ENCODE data around the gene RAPGEF1. TPM values are rescaled to one million over a fixed set of nuclear protein-coding genes. Genes with fewer than 3 reads are reported as not detected.

The RAPGEF1 gene
- total and polyA plus RNA-seq, 2 donors (not counting 3 experiments of a cell fraction or from before 2014, with no cell fraction given), result 50.0 to 124 TPM

GRCh38 chr9:131714821-131715220 is 25.1 kb downstream of the RAPGEF1 start:
- no peaks in the 10 kb centered on the region for H3K27me3 ChIP-seq (ENCODE audit: control insufficient read depth in 2 of 2, insufficient read depth in 2 of 2, low read length in 2 of 2)
- no peaks in the 10 kb centered on the region for H4K20me1 ChIP-seq (replicated peaks; ENCODE audit: control insufficient read depth, extremely low read depth, insufficient read depth, low read length)
- peaks cover 44% of the 10 kb centered on the region for H3K4me1 ChIP-seq (ENCODE audit: control insufficient read depth, extremely low read depth, insufficient read depth, low read length)
- peaks cover 78% of the 10 kb centered on the region for H3K79me2 ChIP-seq (ENCODE audit: control insufficient read depth, insufficient read depth, low read length)
- ChIA-PET POLR2A (interaction anchor here (0.7 to 1.8 kb wide), 7 partner anchors 10 to 93 kb away, joined by 3 to 8 read pairs (median 4); no protein-coding TSS in a partner anchor), CTCF (interaction anchor here (0.9 to 3.1 kb wide), 14 partner anchors 8 to 123 kb away, joined by 3 to 20 read pairs (median 7); partner anchors contain the start of gene RAPGEF1)
- H3K9me3 ChIP-seq (replicated peaks; ENCODE audit: control insufficient read depth, insufficient read depth, low read length), result no peaks in the 10 kb centered on the region
- H2AFZ ChIP-seq (ENCODE audit: low read depth, low read length), result no peak overlapping the region
- dilution Hi-C loops (cut with MboI; ENCODE audit: extremely low pct_ligation_motif_present, low sequenced_read_pairs), result no loop called here
- H3K36me3 ChIP-seq (ENCODE audit: control insufficient read depth in 2 of 2, extremely low read depth in 1 of 2, insufficient read depth in 2 of 2, low read length in 2 of 2), result no peaks in the 10 kb centered on the region
- H3K27ac ChIP-seq (ENCODE audit: insufficient read depth, low read depth, low read length), result peak overlapping the region; percentile 94
- intact Hi-C loops (cut with micrococcal nuclease), result loop anchor here (1.0 kb wide), 6 partner anchors 18 to 124 kb away; no protein-coding TSS in a partner anchor
- peak; percentile 57 for DNase-seq (ENCODE audit: low read depth, low spot score)
- H3K9me1 ChIP-seq (replicated peaks; ENCODE audit: control insufficient read depth, extremely low read depth, insufficient read depth, low read length), result no peaks in the 10 kb centered on the region
- peak overlapping the region; percentile 84 for H3K9ac ChIP-seq (replicated peaks; ENCODE audit: extremely low read depth, insufficient read depth, low read length)
- FAIRE-seq, result no peak
- no peak overlapping the region for H3K4me2 ChIP-seq (ENCODE audit: insufficient read depth, low read length)
- BruUV-seq (replicated peaks), result TSS peak; percentile 91
- TF ChIP-seq JUN (IDR thresholded peaks at IDR 0.05; ENCODE audit: borderline replicate concordance, insufficient read depth, insufficient read length, low read depth), result no peak
- TF ChIP-seq, protein P1, sequence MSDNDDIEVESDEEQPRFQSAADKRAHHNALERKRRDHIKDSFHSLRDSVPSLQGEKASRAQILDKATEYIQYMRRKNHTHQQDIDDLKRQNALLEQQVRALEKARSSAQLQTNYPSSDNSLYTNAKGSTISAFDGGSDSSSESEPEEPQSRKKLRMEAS (IDR thresholded peaks at IDR 0.05; ENCODE audit: insufficient read depth, insufficient read length), result peak; percentile 61
- TF ChIP-seq, protein P2, sequence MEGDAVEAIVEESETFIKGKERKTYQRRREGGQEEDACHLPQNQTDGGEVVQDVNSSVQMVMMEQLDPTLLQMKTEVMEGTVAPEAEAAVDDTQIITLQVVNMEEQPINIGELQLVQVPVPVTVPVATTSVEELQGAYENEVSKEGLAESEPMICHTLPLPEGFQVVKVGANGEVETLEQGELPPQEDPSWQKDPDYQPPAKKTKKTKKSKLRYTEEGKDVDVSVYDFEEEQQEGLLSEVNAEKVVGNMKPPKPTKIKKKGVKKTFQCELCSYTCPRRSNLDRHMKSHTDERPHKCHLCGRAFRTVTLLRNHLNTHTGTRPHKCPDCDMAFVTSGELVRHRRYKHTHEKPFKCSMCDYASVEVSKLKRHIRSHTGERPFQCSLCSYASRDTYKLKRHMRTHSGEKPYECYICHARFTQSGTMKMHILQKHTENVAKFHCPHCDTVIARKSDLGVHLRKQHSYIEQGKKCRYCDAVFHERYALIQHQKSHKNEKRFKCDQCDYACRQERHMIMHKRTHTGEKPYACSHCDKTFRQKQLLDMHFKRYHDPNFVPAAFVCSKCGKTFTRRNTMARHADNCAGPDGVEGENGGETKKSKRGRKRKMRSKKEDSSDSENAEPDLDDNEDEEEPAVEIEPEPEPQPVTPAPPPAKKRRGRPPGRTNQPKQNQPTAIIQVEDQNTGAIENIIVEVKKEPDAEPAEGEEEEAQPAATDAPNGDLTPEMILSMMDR (IDR thresholded peaks at IDR 0.05; ENCODE audit: extremely low read depth in 1 of 2, insufficient read depth in 1 of 2, low read depth in 1 of 2, low read length in 2 of 2), result no peak
- H3K4me3 ChIP-seq (replicated peaks in 1 of 3; ENCODE audit: insufficient read depth in 1 of 3, low read depth in 1 of 3, low read length in 3 of 3), result no peak overlapping the region

- Histone ChIP-seq H3K36me3 (ENCODE audit: control insufficient read depth in 2 of 2, extremely low read depth in 1 of 2, insufficient read depth in 2 of 2, low read length in 2 of 2) (no peaks in the 10 kb centered on the region), H3K4me3 (replicated peaks in 1 of 3; ENCODE audit: insufficient read depth in 1 of 3, low read depth in 1 of 3, low read length in 3 of 3) (peak overlapping the region in 1 of 3 experiments; percentile 6), H3K79me2 (ENCODE audit: control insufficient read depth, insufficient read depth, low read length) (peaks cover 79% of the 10 kb centered on the region), H3K27ac (ENCODE audit: insufficient read depth, low read depth, low read length) (peak overlapping the region; percentile 94), H3K27me3 (ENCODE audit: control insufficient read depth in 2 of 2, insufficient read depth in 2 of 2, low read length in 2 of 2) (no peaks in the 10 kb centered on the region), H2AFZ (ENCODE audit: low read depth, low read length) (no peak overlapping the region), H3K9me1 (replicated peaks; ENCODE audit: control insufficient read depth, extremely low read depth, insufficient read depth, low read length) (no peaks in the 10 kb centered on the region), H3K9me3 (replicated peaks; ENCODE audit: control insufficient read depth, insufficient read depth, low read length) (no peaks in the 10 kb centered on the region), H4K20me1 (replicated peaks; ENCODE audit: control insufficient read depth, extremely low read depth, insufficient read depth, low read length) (no peaks in the 10 kb centered on the region), H3K4me2 (ENCODE audit: insufficient read depth, low read length) (peak overlapping the region; percentile 52), H3K4me1 (ENCODE audit: control insufficient read depth, extremely low read depth, insufficient read depth, low read length) (peaks cover 51% of the 10 kb centered on the region), H3K9ac (replicated peaks; ENCODE audit: extremely low read depth, insufficient read depth, low read length) (peak overlapping the region; percentile 84)
- dilution Hi-C loops (cut with MboI; ENCODE audit: extremely low pct_ligation_motif_present, low sequenced_read_pairs) (no loop called here), intact Hi-C loops (cut with micrococcal nuclease) (loop anchor here (1.0 kb wide), 6 partner anchors 19 to 123 kb away; no protein-coding TSS in a partner anchor)
- TF ChIP-seq FOS (IDR thresholded peaks at IDR 0.05; ENCODE audit: borderline replicate concordance, insufficient read depth, low read length), result peak; percentile 67
- no peak for TF ChIP-seq MYC (IDR thresholded peaks at IDR 0.05; ENCODE audit: low read depth, low read length)
- TF ChIP-seq GATA2 (IDR thresholded peaks at IDR 0.05; ENCODE audit: insufficient read depth, insufficient read length, low read depth, low read length), result no peak
- peak; percentile 70 for TF ChIP-seq JUN (IDR thresholded peaks at IDR 0.05; ENCODE audit: borderline replicate concordance, insufficient read depth, insufficient read length, low read depth)
- TF ChIP-seq, protein P2 (IDR thresholded peaks at IDR 0.05; ENCODE audit: extremely low read depth in 1 of 2, insufficient read depth in 1 of 2, low read depth in 1 of 2, low read length in 2 of 2), result no peak
- peak; percentile 88 for TF ChIP-seq POLR2AphosphoS5 (IDR thresholded peaks at IDR 0.05; ENCODE audit: insufficient read depth, low read depth, low read length)
- TF ChIP-seq, protein P1 (IDR thresholded peaks at IDR 0.05; ENCODE audit: insufficient read depth, insufficient read length), result no peak
- no peak for TF ChIP-seq EZH2 (IDR thresholded peaks at IDR 0.05; ENCODE audit: borderline replicate concordance, low read depth, low read length, severe bottlenecking)
- TF ChIP-seq POLR2A (IDR thresholded peaks at IDR 0.05; ENCODE audit: low read depth, low read length), result peak; percentile 67
- no TSS peak for BruUV-seq (replicated peaks)
- CTCF ChIA-PET, result interaction anchor here (1.0 to 3.1 kb wide), 14 partner anchors 8 to 123 kb away, joined by 3 to 20 read pairs (median 7); partner anchors contain the start of gene RAPGEF1
- FAIRE-seq (peak; percentile 99), DNase-seq (ENCODE audit: low read depth, low spot score) (peak; percentile 99)
- POLR2A ChIA-PET, result interaction anchor here (0.7 to 1.8 kb wide), 9 partner anchors 11 to 1262 kb away, joined by 3 to 8 read pairs (median 4); no protein-coding TSS in a partner anchor
These were observed 25.7 kb downstream of the RAPGEF1 start for GRCh38 chr9:131714161-131714646.
